ENCODE measurements around the gene AMH. TPM values are rescaled to one million over a fixed set of nuclear protein-coding genes. Genes with fewer than 3 reads are reported as not detected.

The AMH gene
- total RNA-seq, 1 experiment from 2014 or later = 42.8 TPM

GRCh38 chr19:2282062-2282861 lies 33.1 kb downstream of the AMH start, which contains the start of gene PEAK3:
TSS of gene PEAK3 (minus strand) at chr19:2282175. CDS start at chr19:2280931, 1,244 bp downstream.
- no TSS peak for BruUV-seq (replicated peaks)
- RAD21 ChIA-PET (ENCODE audit: low non-redundant PET in 1 of 2, low total read pairs in 2 of 2, uncharacterized antibody in 2 of 2, unreplicated experiment in 2 of 2) = no interaction called here
- intact Hi-C loops (cut with micrococcal nuclease) = no loop called here
- H3K36me3 ChIP-seq (ENCODE audit: control insufficient read depth in 1 of 2, insufficient read depth in 2 of 2, low read length in 2 of 2) = no peaks in the 10 kb centered on the region
- DNase-seq (ENCODE audit: low read depth, low spot score) = no peak
- H3K27ac ChIP-seq (ENCODE audit: low read depth, low read length) = no peak within 1 kb of the TSS
- POLR2A ChIA-PET = no interaction called here
- CTCF ChIA-PET = no interaction called here
- no peaks in the 10 kb centered on the region for H3K27me3 ChIP-seq (ENCODE audit: insufficient read depth, low read length)
- H2AFZ ChIP-seq (ENCODE audit: low read depth, low read length, poor library complexity, severe bottlenecking) = no peak within 1 kb of the TSS
- no peak within 1 kb of the TSS for H3K4me3 ChIP-seq (replicated peaks in 1 of 2; ENCODE audit: low read depth in 1 of 2, low read length in 2 of 2)
- TF ChIP-seq CBX3 (IDR thresholded peaks at IDR 0.05; ENCODE audit: low read depth) (no peak), ZNF274 (IDR thresholded peaks at IDR 0.05; ENCODE audit: low read depth, low read length) (no peak), RAD21 (IDR thresholded peaks at IDR 0.05; ENCODE audit: low read depth) (no peak), CTCF (IDR thresholded peaks at IDR 0.05 in 2 of 3, conservative IDR thresholded peaks at IDR 0.05 in 1 of 3; ENCODE audit: borderline replicate concordance in 1 of 3, insufficient read depth in 1 of 3, low read depth in 2 of 3, low read length in 2 of 3) (no peak), EZH2phosphoT487 (IDR thresholded peaks at IDR 0.05; ENCODE audit: borderline replicate concordance) (no peak), TCF7L2 (IDR thresholded peaks at IDR 0.05; ENCODE audit: borderline replicate concordance, extremely low read depth, insufficient read depth, insufficient read length) (no peak)
- no peaks in the 10 kb centered on the region for H3K79me2 ChIP-seq (ENCODE audit: insufficient read depth, low read length)
- H3K9ac ChIP-seq (ENCODE audit: low read length) = no peak within 1 kb of the TSS
- H3K9me3 ChIP-seq (ENCODE audit: control insufficient read depth in 1 of 2, insufficient read depth in 1 of 2, low read depth in 1 of 2, low read length in 2 of 2) = no peaks in the 10 kb centered on the region
- no peaks in the 10 kb centered on the region for H3K9me2 ChIP-seq (ENCODE audit: insufficient read depth)
- H3K4me2 ChIP-seq (ENCODE audit: low read length) = no peak within 1 kb of the TSS
- ATAC-seq = no peak
- no peaks in the 10 kb centered on the region for H4K20me1 ChIP-seq (ENCODE audit: insufficient read depth)
- H3K4me1 ChIP-seq (ENCODE audit: control insufficient read depth in 1 of 2, insufficient read depth in 2 of 2, low read length in 2 of 2) = no peaks in the 10 kb centered on the region

GRCh38 chr19:2282862-2283237 lies 33.7 kb downstream of the AMH start:
- POLR2A ChIA-PET = no interaction called here
- RAD21 ChIA-PET (ENCODE audit: low non-redundant PET in 1 of 2, low total read pairs in 2 of 2, uncharacterized antibody in 2 of 2, unreplicated experiment in 2 of 2) = no interaction called here

More at GRCh38 chr19:2282862-2283237, 33.7 kb downstream of the AMH start:
- H3K79me2 ChIP-seq (ENCODE audit: insufficient read depth, low read length) = no peaks in the 10 kb centered on the region
- no peak overlapping the region for H3K4me3 ChIP-seq (replicated peaks in 1 of 2; ENCODE audit: low read depth in 1 of 2, low read length in 2 of 2)
- intact Hi-C loops (cut with micrococcal nuclease) = no loop called here
- no peaks in the 10 kb centered on the region for H3K4me1 ChIP-seq (ENCODE audit: control insufficient read depth in 1 of 2, insufficient read depth in 2 of 2, low read length in 2 of 2)
- H3K4me2 ChIP-seq (ENCODE audit: low read length) = no peak overlapping the region
- H3K9ac ChIP-seq (ENCODE audit: low read length) = no peak overlapping the region
- H4K20me1 ChIP-seq (ENCODE audit: insufficient read depth) = no peaks in the 10 kb centered on the region
- DNase-seq (ENCODE audit: low read depth, low spot score) = no peak
- H3K9me3 ChIP-seq (ENCODE audit: control insufficient read depth in 1 of 2, insufficient read depth in 1 of 2, low read depth in 1 of 2, low read length in 2 of 2) = no peaks in the 10 kb centered on the region
- no peaks in the 10 kb centered on the region for H3K9me2 ChIP-seq (ENCODE audit: insufficient read depth)
- H3K27ac ChIP-seq (ENCODE audit: low read depth, low read length) = no peak overlapping the region
- ATAC-seq = no peak
- H3K36me3 ChIP-seq (ENCODE audit: control insufficient read depth in 1 of 2, insufficient read depth in 2 of 2, low read length in 2 of 2) = no peaks in the 10 kb centered on the region
- H2AFZ ChIP-seq (ENCODE audit: low read depth, low read length, poor library complexity, severe bottlenecking) = no peak overlapping the region
- CTCF ChIA-PET = no interaction called here
- no peak for TF ChIP-seq ELF1 (IDR thresholded peaks at IDR 0.05; ENCODE audit: borderline replicate concordance, low read depth)
- TF ChIP-seq YY1 (IDR thresholded peaks at IDR 0.05; ENCODE audit: extremely low read depth, insufficient replicate concordance, low read depth, low read length) = no peak
- no peak for TF ChIP-seq SRF (IDR thresholded peaks at IDR 0.05; ENCODE audit: low read depth)
- no peak for TF ChIP-seq EZH2phosphoT487 (IDR thresholded peaks at IDR 0.05; ENCODE audit: borderline replicate concordance)
- TF ChIP-seq REST (IDR thresholded peaks at IDR 0.05; ENCODE audit: low read depth) = no peak
- TF ChIP-seq TCF7L2 (IDR thresholded peaks at IDR 0.05; ENCODE audit: borderline replicate concordance, extremely low read depth, insufficient read depth, insufficient read length) = no peak
- TF ChIP-seq JUND (IDR thresholded peaks at IDR 0.05) = no peak
- TF ChIP-seq CBX3 (IDR thresholded peaks at IDR 0.05; ENCODE audit: low read depth) = no peak
- TF ChIP-seq CEBPB (IDR thresholded peaks at IDR 0.05; ENCODE audit: low read depth) = no peak
- TF ChIP-seq SIN3A (IDR thresholded peaks at IDR 0.05; ENCODE audit: low read depth) = no peak
- no peak for TF ChIP-seq POLR2AphosphoS5 (IDR thresholded peaks at IDR 0.05; ENCODE audit: low read depth, low read length)
- TF ChIP-seq RAD21 (IDR thresholded peaks at IDR 0.05; ENCODE audit: low read depth) = no peak
- no TSS peak for BruUV-seq (replicated peaks)
- H3K27me3 ChIP-seq (ENCODE audit: insufficient read depth, low read length) = no peaks in the 10 kb centered on the region

All from HCT116 (cell line).